K562 (cell line): ENCODE measurements around the gene ATF3. TPM values are rescaled to one million over a fixed set of nuclear protein-coding genes. Genes with fewer than 3 reads are reported as not detected.
A peak's percentile ranks its signal among the peaks of the same experiment; 100 is the strongest.

ENCODE experiments used
- CHD7 ChIP-seq: fragments of 200-600 bp; sonication (generic); IDR thresholded peaks from one replicate; pipeline ENCODE4 v1.6.1; 2012; ENCODE audit warnings: mild to moderate bottlenecking, low read depth, low read length, inconsistent platforms
- E2F3 ChIP-seq: fragments of 250-450 bp; sonication (Bioruptor Pico); IDR thresholded peaks from 2 replicates; pipeline ENCODE4 v1.4.0; 2020; ENCODE audit warnings: mild to moderate bottlenecking
- ETV1 ChIP-seq: fragments of 450-650 bp; conservative IDR thresholded peaks from 2 replicates; pipeline ENCODE4 v1.6.1; 2016; ENCODE audit warnings: missing genetic modification characterization, control low read depth, low read depth, missing compliant biosample characterization
- FOXA3 ChIP-seq, 2 experiments: fragments of 450-650 bp in 1 of 2; sonication (generic) in 1 of 2; formaldehyde crosslinking; IDR thresholded peaks in 1 of 2; conservative IDR thresholded peaks in 1 of 2; 2 replicates each; pipeline versions ENCODE4 v1.4.0 to v1.8.0; 2020 to 2022; ENCODE audit warnings: mild to moderate bottlenecking in 2 of 2, missing genetic modification reagents in 1 of 2
- GATA2 ChIP-seq: sonication (generic); formaldehyde crosslinking; IDR thresholded peaks from 2 replicates; pipeline ENCODE4 v1.4.0; 2020; ENCODE audit warnings: mild to moderate bottlenecking, missing genetic modification reagents
- HDGF ChIP-seq: fragments of 450-650 bp; IDR thresholded peaks from 2 replicates; pipeline ENCODE4 v1.6.1; 2016
- MEF2D ChIP-seq: conservative IDR thresholded peaks from 2 replicates; pipeline ENCODE4 v1.6.1; 2016; ENCODE audit warnings: low read depth, missing genetic modification characterization, missing compliant biosample characterization
- ZFP1 ChIP-seq: fragments of 450-650 bp; formaldehyde crosslinking; IDR thresholded peaks from 2 replicates; pipeline ENCODE4 v1.4.0; 2020; ENCODE audit warnings: mild to moderate bottlenecking, mixed read lengths
- ZNF121 ChIP-seq: sonication (generic); formaldehyde crosslinking; conservative IDR thresholded peaks from 2 replicates; pipeline ENCODE4 v1.8.0; 2022; ENCODE audit warnings: missing genetic modification reagents
- ZNF354B ChIP-seq: fragments of 250-450 bp; sonication (Bioruptor Pico); IDR thresholded peaks from 2 replicates; pipeline ENCODE4 v1.4.0; 2020
- polyA plus RNA-seq, 8 experiments: library from polyadenylated mRNA; depleted of rRNA in 4 of 8; stranded (reverse) in 5 of 8; unstranded in 3 of 8; fragments of >200 nt; fragmentation: Nextera tagmentation in 2 of 8; fragmentation: Illumina TruSeq in 1 of 8; extraction: Ambion mirVana in 2 of 8; extraction: Trizol in 1 of 8; gene quantifications; 2 replicates each; pipeline versions ENCODE4 v1.2.1 to v1.2.3, GENCODE V29; 2011 to 2014; ENCODE audit warnings: inconsistent platforms in 1 of 8, missing spikeins in 1 of 8
- total RNA-seq, 7 experiments: library from RNA; depleted of rRNA in 6 of 7; stranded (reverse); fragments of >200 nt in 6 of 7; fragmentation: Illumina TruSeq in 2 of 7; extraction: Trizol in 2 of 7; gene quantifications; 2 replicates each; pipeline versions ENCODE4 v1.2.1 to v1.2.3, GENCODE V29; 2011 to 2021; ENCODE audit warnings: low replicate concordance in 1 of 7
- TF ChIP-seq, protein P1 (sequence below): sonication (generic); formaldehyde crosslinking; IDR thresholded peaks from 2 replicates; pipeline ENCODE4 v1.8.1; 2022; ENCODE audit warnings: missing genetic modification reagents
- TF ChIP-seq, protein P2 (sequence below): fragments of 450-650 bp; formaldehyde crosslinking; IDR thresholded peaks from 2 replicates; pipeline ENCODE4 v1.4.0; 2022; ENCODE audit warnings: missing genetic modification characterization

Gene ATF3
- total and polyA plus RNA-seq, 9 of the 15 experiments (the other 6 are each of a cell fraction or from before 2014, with no cell fraction given), result 3.5 to 28.2 (median 19.8) TPM

DNA sequence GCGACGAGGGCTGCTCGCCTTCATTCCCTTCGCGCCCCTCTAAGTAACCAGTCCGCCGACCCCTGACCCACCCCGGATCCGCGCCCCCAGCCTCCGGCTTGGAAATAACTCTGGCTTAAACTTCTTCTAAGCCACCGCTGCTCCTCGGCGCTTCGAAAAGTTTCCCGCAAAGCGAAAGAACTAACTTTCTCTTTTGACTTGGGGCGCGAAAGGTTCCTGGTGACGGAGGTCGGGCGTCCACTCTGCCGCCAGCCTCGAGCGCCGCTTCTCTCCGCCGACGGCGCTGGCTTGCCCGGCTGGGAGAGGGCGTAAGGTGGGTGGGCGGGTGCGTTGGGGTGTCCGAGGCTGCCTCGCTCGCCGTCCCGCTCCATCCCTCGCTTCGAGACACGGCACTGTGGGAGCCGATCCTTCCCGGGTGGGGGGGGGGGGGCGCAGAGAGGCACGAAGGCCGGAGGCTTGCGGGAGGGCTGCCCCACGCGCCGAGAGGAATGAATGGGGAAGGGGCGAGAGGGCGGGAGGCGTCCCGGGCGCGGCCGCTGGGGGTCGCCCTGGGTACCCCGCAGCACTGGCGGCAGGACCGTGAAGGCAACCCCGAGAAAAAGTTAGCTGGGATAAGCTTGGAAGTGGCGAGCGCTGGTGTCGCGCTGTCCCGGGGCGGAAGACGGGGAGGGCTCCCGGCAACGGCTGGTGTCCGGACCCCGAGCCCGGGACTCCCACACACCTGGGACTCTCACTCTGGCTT is 569 bp downstream of the ATF3 start (continued):
- TF ChIP-seq, protein P1, sequence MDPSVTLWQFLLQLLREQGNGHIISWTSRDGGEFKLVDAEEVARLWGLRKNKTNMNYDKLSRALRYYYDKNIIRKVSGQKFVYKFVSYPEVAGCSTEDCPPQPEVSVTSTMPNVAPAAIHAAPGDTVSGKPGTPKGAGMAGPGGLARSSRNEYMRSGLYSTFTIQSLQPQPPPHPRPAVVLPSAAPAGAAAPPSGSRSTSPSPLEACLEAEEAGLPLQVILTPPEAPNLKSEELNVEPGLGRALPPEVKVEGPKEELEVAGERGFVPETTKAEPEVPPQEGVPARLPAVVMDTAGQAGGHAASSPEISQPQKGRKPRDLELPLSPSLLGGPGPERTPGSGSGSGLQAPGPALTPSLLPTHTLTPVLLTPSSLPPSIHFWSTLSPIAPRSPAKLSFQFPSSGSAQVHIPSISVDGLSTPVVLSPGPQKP (CRISPR knock-in tag), result no peak
- TF ChIP-seq GATA2 (CRISPR knock-in tag) (no peak), ZFP1 (CRISPR knock-in tag) (0 out of 2 replicates have a peak, but pooled peaks have one; percentile 12), ETV1 (no peak), ZNF121 (CRISPR knock-in tag) (no peak), HDGF (no peak), E2F3 (CRISPR knock-in tag) (no peak), ZNF354B (CRISPR knock-in tag) (no peak), CHD7 (no peak), FOXA3 (CRISPR knock-in tag; conservative IDR thresholded peaks at IDR 0.05 in 1 of 2, IDR thresholded peaks at IDR 0.05 in 1 of 2) (peak in 1 of 2 experiments; percentile 40; a peak in 1 of 4 replicates), MEF2D (tag) (no peak)
- TF ChIP-seq, protein P2, sequence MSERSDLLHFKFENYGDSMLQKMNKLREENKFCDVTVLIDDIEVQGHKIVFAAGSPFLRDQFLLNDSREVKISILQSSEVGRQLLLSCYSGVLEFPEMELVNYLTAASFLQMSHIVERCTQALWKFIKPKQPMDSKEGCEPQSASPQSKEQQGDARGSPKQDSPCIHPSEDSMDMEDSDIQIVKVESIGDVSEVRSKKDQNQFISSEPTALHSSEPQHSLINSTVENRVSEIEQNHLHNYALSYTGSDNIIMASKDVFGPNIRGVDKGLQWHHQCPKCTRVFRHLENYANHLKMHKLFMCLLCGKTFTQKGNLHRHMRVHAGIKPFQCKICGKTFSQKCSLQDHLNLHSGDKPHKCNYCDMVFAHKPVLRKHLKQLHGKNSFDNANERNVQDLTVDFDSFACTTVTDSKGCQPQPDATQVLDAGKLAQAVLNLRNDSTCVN (CRISPR knock-in tag), result 0 out of 2 replicates have a peak, but pooled peaks have one; percentile 47
